ENCODE data around the gene USPL1.

USPL1 gene

GRCh38 chr13:30673669-30674521, 56.2 kb downstream of the USPL1 start:
- TF ChIP-seq CTCF (IDR thresholded peaks at IDR 0.05; ENCODE audit: low read depth, low read length) = peak; percentile 53
- TF ChIP-seq POLR2A (IDR thresholded peaks at IDR 0.05; ENCODE audit: extremely low read depth, insufficient read length) = no peak
- TF ChIP-seq MYC (IDR thresholded peaks at IDR 0.05; ENCODE audit: low read depth, low read length) = peak; percentile 93
- TF ChIP-seq, protein P1, sequence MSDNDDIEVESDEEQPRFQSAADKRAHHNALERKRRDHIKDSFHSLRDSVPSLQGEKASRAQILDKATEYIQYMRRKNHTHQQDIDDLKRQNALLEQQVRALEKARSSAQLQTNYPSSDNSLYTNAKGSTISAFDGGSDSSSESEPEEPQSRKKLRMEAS (IDR thresholded peaks at IDR 0.05; ENCODE audit: low read depth, low read length) = peak; percentile 98
- peak overlapping the region; percentile 63 for H3K4me3 ChIP-seq (ENCODE audit: low read depth, low read length)
- DNase-seq (ENCODE audit: low read depth) = peak; percentile 95

DNA sequence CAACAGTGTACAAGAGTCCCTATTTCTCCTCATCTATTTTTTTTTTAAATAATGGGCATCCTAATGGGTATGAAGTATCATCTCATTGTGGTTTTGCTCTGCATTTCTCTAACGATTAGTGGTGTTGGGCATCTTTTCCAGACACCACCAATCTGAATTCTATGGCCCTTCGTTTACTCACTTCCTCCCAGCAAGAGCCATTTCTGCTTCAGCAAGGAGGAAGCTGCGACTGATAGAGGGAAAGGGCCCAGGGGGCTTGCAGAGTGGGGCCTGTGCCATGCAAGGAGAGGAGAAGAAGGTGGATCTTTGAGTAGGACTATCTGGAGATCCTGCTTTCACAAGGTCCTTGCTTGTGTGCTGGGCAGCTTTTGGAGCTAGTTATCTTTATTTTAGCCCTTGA, 58.0 kb downstream of the USPL1 start:
- H3K4me3 ChIP-seq (ENCODE audit: low read depth, low read length) = no peak overlapping the region
- TF ChIP-seq POLR2A (IDR thresholded peaks at IDR 0.05; ENCODE audit: extremely low read depth, insufficient read length) (no peak), CTCF (IDR thresholded peaks at IDR 0.05; ENCODE audit: low read depth, low read length) (no peak), MYC (IDR thresholded peaks at IDR 0.05; ENCODE audit: low read depth, low read length) (no peak)
- TF ChIP-seq, protein P1 (IDR thresholded peaks at IDR 0.05; ENCODE audit: low read depth, low read length) = no peak
- peak; percentile 33 for DNase-seq (ENCODE audit: low read depth)

GRCh38 chr13:30676672-30677071, 59.0 kb downstream of the USPL1 start:
- TF ChIP-seq MYC (IDR thresholded peaks at IDR 0.05; ENCODE audit: low read depth, low read length) (no peak), CTCF (IDR thresholded peaks at IDR 0.05; ENCODE audit: low read depth, low read length) (peak; percentile 39), POLR2A (IDR thresholded peaks at IDR 0.05; ENCODE audit: extremely low read depth, insufficient read length) (no peak)
- DNase-seq (ENCODE audit: low read depth) = peak; percentile 53
- no peak overlapping the region for H3K4me3 ChIP-seq (ENCODE audit: low read depth, low read length)

GRCh38 chr13:30679483-30680330, 62.0 kb downstream of the USPL1 start:
- TF ChIP-seq CTCF (IDR thresholded peaks at IDR 0.05; ENCODE audit: low read depth, low read length) = peak; percentile 66
- TF ChIP-seq MYC (IDR thresholded peaks at IDR 0.05; ENCODE audit: low read depth, low read length) = no peak
- TF ChIP-seq POLR2A (IDR thresholded peaks at IDR 0.05; ENCODE audit: extremely low read depth, insufficient read length) = no peak
- TF ChIP-seq, protein P1 (IDR thresholded peaks at IDR 0.05; ENCODE audit: low read depth, low read length) = no peak
- no peak overlapping the region for H3K4me3 ChIP-seq (ENCODE audit: low read depth, low read length)
- DNase-seq (ENCODE audit: low read depth) = peak; percentile 57

DNA sequence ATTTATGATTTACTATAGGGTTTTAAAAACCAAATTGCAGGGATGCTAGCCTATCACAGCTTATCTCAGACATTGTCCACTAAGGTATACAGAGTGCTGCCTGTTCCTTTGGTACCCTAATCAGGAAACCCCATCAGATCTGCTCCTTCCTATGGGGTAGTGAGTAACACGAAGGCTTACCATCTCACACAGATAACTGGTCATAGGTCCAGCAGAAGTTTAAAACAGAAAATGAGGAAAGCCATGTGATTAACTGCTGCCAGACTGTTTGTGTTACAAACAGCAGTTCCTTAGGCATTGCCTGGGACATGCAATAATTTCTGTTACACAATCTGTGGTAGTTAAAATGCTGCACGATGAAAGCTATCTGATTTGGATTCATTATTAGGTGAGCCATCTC, 64.1 kb downstream of the USPL1 start:
- TF ChIP-seq, protein P1 (IDR thresholded peaks at IDR 0.05; ENCODE audit: low read depth, low read length) = peak; percentile 73
- no peak for TF ChIP-seq POLR2A (IDR thresholded peaks at IDR 0.05; ENCODE audit: extremely low read depth, insufficient read length)
- no peak for TF ChIP-seq CTCF (IDR thresholded peaks at IDR 0.05; ENCODE audit: low read depth, low read length)
- TF ChIP-seq MYC (IDR thresholded peaks at IDR 0.05; ENCODE audit: low read depth, low read length) = no peak
- DNase-seq (ENCODE audit: low read depth) = peak; percentile 35

More for the DNA sequence above, 64.1 kb downstream of the USPL1 start:
- no peak overlapping the region for H3K4me3 ChIP-seq (ENCODE audit: low read depth, low read length)
